CD4-positive, alpha-beta T cell treated with Interleukin-21 for 1 hour (primary cell): ENCODE results near the gene ADGRV1.
"Not testable (repeated sequence)": the region's sequence is repeated elsewhere in the genome, so short reads cannot be mapped to it uniquely, and the experiment has no call there.

Experiments used
- DNase-seq: peaks from one replicate; pipeline ENCODE4 v3.0.0-alpha.2; 2020

The ADGRV1 gene

GRCh38 chr5:90595766-90596165 is 37.2 kb downstream of the ADGRV1 start:
- DNase-seq: not testable (repeated sequence)

- DNase-seq: no peak
Observed at GRCh38 chr5:90598293-90598692, 39.7 kb downstream of the ADGRV1 start.

- DNase-seq: not testable (repeated sequence)
Observed at GRCh38 chr5:90600307-90600706, 41.7 kb downstream of the ADGRV1 start.

DNA sequence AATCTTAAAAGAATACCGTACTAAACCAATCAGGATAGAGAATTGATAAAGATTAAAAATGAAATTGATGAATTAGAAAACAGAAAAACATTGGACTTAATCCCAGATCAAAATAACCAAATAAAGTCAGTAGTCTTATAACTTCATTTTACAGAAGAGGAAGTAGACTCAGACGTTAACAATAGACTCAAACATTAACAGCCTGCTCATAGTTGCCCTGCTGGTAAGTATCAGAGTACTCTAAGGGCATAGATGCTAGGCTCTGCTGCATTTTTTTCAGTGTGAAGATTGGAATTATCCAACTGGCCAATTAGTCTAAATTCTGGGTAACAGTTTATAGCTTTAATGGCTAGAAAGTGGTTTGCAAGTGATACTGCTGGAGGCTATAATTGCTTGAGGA is 42.9 kb downstream of the ADGRV1 start:
- DNase-seq: no peak

DNA sequence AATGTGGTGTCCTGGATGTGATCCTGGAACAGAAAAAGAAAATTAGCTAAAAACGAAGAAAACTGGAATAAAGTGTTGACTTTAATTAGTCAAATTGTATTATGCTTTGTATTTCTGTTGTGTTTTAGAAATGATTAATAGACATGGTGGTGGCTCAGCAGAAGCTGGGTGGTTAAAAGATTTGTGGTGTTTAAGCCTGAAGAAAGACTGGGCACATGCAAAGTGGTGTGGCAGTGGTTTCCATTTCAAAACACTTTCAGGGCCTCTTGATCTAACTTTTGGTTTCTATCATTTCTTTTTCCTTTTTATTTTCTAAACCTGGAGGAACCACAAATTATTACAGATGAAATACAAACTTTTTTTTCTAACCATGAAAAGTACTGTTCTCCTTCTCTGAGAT is 44.1 kb downstream of the ADGRV1 start:
- DNase-seq: no peak

DNA sequence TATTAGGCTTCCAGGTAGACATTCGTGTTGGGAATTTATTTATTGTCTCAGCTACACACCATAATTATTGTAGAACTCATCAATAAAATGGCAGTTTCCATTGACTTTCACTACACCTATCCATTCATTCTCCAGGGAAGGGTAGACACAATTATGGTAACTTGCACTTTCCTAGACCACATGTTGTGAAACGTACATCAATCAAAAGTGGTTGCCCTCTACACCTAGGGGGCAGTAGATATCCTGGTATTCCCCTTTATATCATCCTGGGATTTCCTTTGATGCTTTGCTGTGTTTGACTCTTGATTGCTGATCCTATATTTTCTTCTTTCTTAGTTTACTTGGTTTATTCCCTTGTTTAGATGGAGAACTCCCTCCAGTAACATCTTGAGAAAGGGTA is 47.9 kb downstream of the ADGRV1 start:
- DNase-seq: no peak

- no peak for DNase-seq
Observed at GRCh38 chr5:90612919-90613318, 54.3 kb downstream of the ADGRV1 start.

- no peak for DNase-seq
Observed at GRCh38 chr5:90613459-90613858, 54.9 kb downstream of the ADGRV1 start.

- DNase-seq: no peak
Observed at GRCh38 chr5:90613918-90614504, 55.4 kb downstream of the ADGRV1 start.

GRCh38 chr5:90615355-90615754 is 56.8 kb downstream of the ADGRV1 start:
- no peak for DNase-seq

- no peak for DNase-seq
Observed at GRCh38 chr5:90618071-90618470, 59.5 kb downstream of the ADGRV1 start.

- DNase-seq: not testable (repeated sequence)
Observed at GRCh38 chr5:90619762-90620161, 61.2 kb downstream of the ADGRV1 start.

DNA sequence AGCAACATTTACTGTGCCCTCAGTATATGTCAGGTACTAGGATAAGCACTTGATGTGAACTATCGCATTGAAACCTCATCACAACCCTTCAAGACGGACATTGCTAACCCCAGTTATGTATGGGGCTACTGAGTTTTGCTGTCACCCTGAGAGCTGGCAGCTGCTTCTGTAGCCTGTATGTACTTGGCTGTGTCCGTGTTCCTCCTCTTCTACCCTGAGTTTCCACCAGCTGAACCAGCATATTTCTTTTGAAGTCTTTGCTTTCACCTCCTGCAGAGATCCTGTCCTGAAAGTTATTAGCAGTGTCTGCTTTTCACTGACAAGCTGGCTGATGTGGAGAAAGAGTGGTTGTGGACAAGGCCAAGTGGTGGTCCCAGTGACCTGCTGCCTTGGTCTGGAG is 63.3 kb downstream of the ADGRV1 start:
- DNase-seq: no peak

DNA sequence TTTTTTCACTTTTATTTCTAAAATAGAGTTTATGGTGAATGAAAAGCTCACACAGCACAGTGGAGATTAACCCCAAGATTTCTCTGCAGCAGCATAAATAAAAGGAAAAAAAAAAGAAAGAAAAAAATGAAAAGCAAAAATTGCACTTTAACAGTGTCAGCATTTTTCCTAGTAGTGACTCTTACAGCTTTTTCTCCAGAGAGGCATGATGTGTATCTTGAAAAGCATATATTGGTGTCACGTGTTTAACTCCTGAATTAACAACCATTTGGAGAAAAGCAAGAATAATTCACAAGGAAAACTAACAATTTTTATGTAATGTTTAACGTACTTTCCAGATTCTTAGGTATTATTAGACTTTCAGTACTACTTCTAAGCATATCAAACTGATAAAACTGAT is 67.9 kb downstream of the ADGRV1 start:
- no peak for DNase-seq

- DNase-seq: no peak
Observed at GRCh38 chr5:90628492-90628891, 69.9 kb downstream of the ADGRV1 start.

- DNase-seq: no peak
Observed at GRCh38 chr5:90632791-90633190, 74.2 kb downstream of the ADGRV1 start.

DNA sequence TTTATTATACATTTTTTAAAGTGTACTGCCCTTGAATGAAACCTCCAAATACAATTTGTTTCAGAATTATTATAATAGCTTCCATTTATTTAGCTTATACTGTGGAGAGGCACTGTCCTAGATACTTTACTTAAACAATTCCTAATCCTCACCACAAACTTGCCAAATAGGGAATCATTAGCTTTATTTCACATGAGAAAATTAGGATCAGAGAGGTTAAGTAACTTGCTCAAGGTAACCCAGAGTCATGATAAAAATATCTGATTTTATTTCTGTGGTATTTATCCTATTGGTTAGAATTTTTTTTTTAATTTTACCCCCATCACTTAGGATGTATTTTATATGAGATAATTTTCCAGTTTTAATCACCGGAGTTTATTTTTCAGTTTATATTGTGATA is 78.4 kb downstream of the ADGRV1 start:
- DNase-seq: no peak

- no peak for DNase-seq
Observed at GRCh38 chr5:90637731-90638130, 79.1 kb downstream of the ADGRV1 start.

DNA sequence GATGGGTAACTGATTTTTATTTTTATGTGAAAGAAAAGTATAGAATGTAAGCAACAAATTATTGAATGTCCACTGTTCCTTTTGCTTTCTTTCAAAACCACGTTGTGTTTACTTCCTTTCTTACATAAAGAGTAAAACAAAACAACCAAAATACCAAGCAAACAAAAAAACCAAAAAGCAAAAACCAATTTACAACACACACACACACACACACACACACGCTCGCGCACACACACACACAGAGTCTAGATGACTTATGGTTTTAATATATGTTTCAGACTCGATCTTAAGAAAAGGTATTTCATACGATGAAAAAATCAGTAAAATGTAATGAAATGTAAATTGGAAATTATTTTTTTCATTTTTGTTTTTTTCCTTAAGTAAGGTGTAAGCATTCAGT is 80.3 kb downstream of the ADGRV1 start:
- no peak for DNase-seq

GRCh38 chr5:90640484-90641059 is 82.0 kb downstream of the ADGRV1 start:
- no peak for DNase-seq

DNA sequence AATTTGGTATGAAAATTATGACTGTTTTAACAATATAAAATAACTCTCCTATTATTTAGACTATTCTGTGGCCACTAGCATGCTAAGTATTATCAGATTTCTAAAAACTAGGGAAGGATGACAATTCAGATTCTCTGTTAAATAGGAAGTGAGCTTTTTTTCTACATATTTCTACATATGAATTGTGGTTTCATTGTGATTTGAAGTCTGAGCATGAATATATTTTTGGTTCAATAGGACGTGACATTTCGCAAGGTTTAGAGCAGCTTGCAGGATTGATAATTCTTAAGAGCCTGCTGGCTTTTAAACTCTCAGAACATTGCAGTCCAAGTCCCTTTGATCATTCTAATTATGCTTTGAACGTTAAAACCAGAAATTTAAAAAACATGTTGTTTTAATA is 82.9 kb downstream of the ADGRV1 start:
- DNase-seq: no peak

DNA sequence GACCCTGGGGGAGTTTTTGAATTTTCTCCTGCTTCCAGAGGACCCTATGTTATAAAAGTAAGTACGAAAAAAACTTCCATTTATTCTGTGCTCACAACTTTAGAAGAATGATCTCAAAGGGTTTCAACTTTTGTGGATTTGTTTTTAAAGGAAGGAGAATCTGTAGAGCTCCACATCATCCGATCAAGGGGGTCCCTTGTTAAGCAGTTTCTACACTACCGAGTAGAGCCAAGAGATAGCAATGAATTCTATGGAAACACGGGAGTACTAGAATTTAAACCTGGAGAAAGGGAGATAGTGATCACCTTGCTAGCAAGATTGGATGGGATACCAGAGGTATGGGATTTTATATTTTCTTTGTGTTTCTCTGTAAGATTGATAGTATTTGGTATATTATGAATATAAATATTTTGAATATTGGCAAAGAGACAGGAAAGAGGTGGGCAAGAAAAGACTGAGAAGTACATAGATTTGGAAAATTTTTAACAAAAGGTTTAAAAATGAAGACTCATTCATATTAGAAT is 84.2 kb downstream of the ADGRV1 start:
- no peak for DNase-seq

- no peak for DNase-seq
Observed at GRCh38 chr5:90644132-90644531, 85.5 kb downstream of the ADGRV1 start.

GRCh38 chr5:90645024-90645610 is 86.5 kb downstream of the ADGRV1 start:
- no peak for DNase-seq

- DNase-seq: no peak
Observed at GRCh38 chr5:90650767-90651166, 92.2 kb downstream of the ADGRV1 start.
